HG03432 (cell line): Measurements from ENCODE around the gene CFAP73.
A peak's percentile ranks its signal among the peaks of the same experiment; 100 is the strongest.
"Not testable (repeated sequence)": the region's sequence is repeated elsewhere in the genome, so short reads cannot be mapped to it uniquely, and the experiment has no call there.

Experiments used
- ATAC-seq: cut with Tn5 transposase; IDR thresholded peaks from one replicate; pipeline ENCODE4 v1.9.1; 2021; ENCODE audit warnings: mild to moderate bottlenecking, moderate library complexity; ENCODE audit not compliant: unreplicated experiment

Gene CFAP73

GRCh38 chr12:113186033-113186365 is 36.5 kb downstream of the CFAP73 start:
- ATAC-seq, result no peak

- no peak for ATAC-seq
Observed at GRCh38 chr12:113186666-113187325, 37.3 kb downstream of the CFAP73 start.

- ATAC-seq, result no peak
Observed at GRCh38 chr12:113189361-113189760, 39.8 kb downstream of the CFAP73 start.

GRCh38 chr12:113190761-113191160 is 41.2 kb downstream of the CFAP73 start:
- ATAC-seq, result no peak

GRCh38 chr12:113191227-113191626 is 41.7 kb downstream of the CFAP73 start:
- no peak for ATAC-seq

GRCh38 chr12:113194971-113195391 is 45.5 kb downstream of the CFAP73 start:
- ATAC-seq, result no peak

GRCh38 chr12:113195598-113195997 is 46.1 kb downstream of the CFAP73 start:
- no peak for ATAC-seq

GRCh38 chr12:113196582-113196981 is 47.1 kb downstream of the CFAP73 start:
- no peak for ATAC-seq

- peak; percentile 81 for ATAC-seq
Observed at GRCh38 chr12:113196990-113197389, 47.5 kb downstream of the CFAP73 start.

- ATAC-seq, result no peak
Observed at GRCh38 chr12:113197518-113198077, 48.1 kb downstream of the CFAP73 start.

GRCh38 chr12:113198296-113198695 is 48.8 kb downstream of the CFAP73 start:
- ATAC-seq, result no peak

GRCh38 chr12:113200021-113200797 is 50.7 kb downstream of the CFAP73 start:
- ATAC-seq, result no peak

GRCh38 chr12:113201187-113202177 is 52.0 kb downstream of the CFAP73 start:
- ATAC-seq, result no peak

GRCh38 chr12:113202300-113203075 is 53.0 kb downstream of the CFAP73 start:
- ATAC-seq, result no peak

GRCh38 chr12:113203852-113204760 is 54.6 kb downstream of the CFAP73 start:
- no peak for ATAC-seq

- no peak for ATAC-seq
Observed at GRCh38 chr12:113204804-113205203, 55.3 kb downstream of the CFAP73 start.

- not testable (repeated sequence) for ATAC-seq
Observed at GRCh38 chr12:113206802-113207201, 57.3 kb downstream of the CFAP73 start.

GRCh38 chr12:113207613-113208040 is 58.1 kb downstream of the CFAP73 start:
- peak; percentile 1 for ATAC-seq
